ENCODE data around the gene ZFAND3. TPM values are rescaled to one million over a fixed set of nuclear protein-coding genes. Genes with fewer than 3 reads are reported as not detected.

ZFAND3 gene
- total RNA-seq, 1 donor from 2014 or later, result 131 TPM

DNA sequence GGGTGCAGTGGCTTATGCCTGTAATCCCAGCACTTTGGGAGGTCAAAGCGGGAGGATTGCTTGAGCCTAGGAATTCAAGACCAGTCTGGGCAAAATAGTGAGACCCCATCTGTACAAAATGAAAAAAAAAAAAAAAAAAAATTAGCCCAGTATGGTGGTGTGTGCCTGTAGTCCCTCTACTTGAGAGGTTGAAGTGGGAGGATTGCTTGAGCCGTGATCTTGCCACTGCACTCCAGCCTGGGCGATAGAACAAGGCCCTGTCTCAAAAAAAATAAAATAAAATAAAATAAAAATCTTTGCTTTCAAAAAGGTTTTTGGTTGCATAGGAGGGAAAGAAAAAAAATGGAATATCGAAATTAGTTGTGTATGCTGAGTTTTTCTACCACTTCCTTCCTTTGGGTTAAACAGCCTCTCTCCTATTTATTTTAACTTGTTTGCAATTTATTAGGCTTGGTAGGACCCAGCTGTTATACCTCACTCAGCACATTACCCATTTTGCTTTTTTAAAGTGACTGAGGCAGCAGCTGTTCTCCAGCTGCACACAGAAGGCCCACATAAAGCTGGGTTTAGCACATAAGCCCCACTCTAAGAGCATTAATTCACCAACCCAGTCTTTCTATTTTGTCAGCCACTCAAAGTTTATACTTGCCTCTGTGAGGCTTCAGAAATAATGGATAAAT lies 152.3 kb downstream of the ZFAND3 start:
- H3K36me3 ChIP-seq (ENCODE audit: insufficient read depth, low read length), result no peaks in the 10 kb centered on the region
- peaks cover 16% of the 10 kb centered on the region for H3K36me3 Mint-ChIP-seq (ENCODE audit: low read depth, unreplicated experiment)

DNA sequence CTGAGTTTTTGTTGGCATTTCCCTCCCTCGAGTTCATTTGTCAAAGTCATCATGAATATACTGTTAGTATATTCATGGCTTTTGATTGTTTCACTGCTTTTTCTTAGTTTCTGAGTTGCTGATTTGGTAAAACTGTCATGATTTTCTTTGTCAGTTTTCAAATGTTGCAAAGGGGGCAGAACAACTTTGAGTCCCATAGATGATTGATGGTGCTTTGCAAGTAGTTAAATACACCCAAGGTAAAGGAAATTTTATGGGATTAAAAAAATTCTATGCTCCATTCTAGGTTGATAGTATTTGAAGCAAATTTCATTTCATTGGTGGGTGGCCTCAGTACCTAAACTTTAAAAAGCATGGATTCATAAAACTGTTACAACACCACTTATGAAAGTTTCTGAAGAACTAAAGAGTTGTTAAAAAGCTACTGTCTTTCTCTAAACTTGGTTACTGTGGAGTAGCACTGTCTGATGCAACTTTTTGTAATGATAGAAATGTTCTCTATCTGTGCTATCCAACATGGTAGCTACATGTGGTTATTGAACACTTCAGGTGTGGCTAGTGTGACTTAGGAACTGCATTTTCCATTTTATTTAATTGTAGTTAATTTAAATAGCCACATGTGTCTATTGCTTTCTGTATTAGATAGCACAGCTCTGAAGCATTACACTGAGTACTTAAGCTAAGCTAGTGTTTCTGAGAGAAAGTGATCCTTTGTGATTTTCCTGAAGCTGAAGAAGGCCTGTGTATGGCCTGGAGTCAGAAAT lies 153.6 kb downstream of the ZFAND3 start:
- no peak overlapping the region for H3K27ac ChIP-seq (ENCODE audit: low read depth, low read length)
- peaks cover 8% of the 10 kb centered on the region for H3K36me3 Mint-ChIP-seq (ENCODE audit: low read depth, unreplicated experiment)
- H3K4me1 ChIP-seq (ENCODE audit: insufficient read depth, low read length), result no peaks in the 10 kb centered on the region
- H3K4me3 Mint-ChIP-seq (ENCODE audit: unreplicated experiment), result no peak overlapping the region
- peaks cover 2% of the 10 kb centered on the region for H3K9me3 Mint-ChIP-seq (ENCODE audit: unreplicated experiment)
- no peak for DNase-seq (ENCODE audit: low read depth)
- TF ChIP-seq EZH2 (IDR thresholded peaks at IDR 0.05; ENCODE audit: insufficient read depth, low read length) (no peak), CTCF (IDR thresholded peaks at IDR 0.05; ENCODE audit: insufficient read depth, low read depth, low read length) (no peak)
- H3K27me3 Mint-ChIP-seq (ENCODE audit: low read depth, unreplicated experiment), result no peaks in the 10 kb centered on the region
- H3K27me3 ChIP-seq (ENCODE audit: insufficient read depth, low read length), result no peaks in the 10 kb centered on the region
- no peak overlapping the region for H3K4me2 ChIP-seq (ENCODE audit: low read length)
- peaks cover 98% of the 10 kb centered on the region for H3K79me2 ChIP-seq (ENCODE audit: insufficient read depth, low read length)
- peak; percentile 45 for FAIRE-seq
- no peak overlapping the region for H3K9ac ChIP-seq (ENCODE audit: low read length)
- peaks cover 91% of the 10 kb centered on the region for H4K20me1 ChIP-seq (ENCODE audit: insufficient read depth, low read length)
- no peaks in the 10 kb centered on the region for H3K9me3 ChIP-seq (ENCODE audit: insufficient read depth, low read depth, low read length)
- peaks cover 15% of the 10 kb centered on the region for H3K4me1 Mint-ChIP-seq (ENCODE audit: low read depth, unreplicated experiment)
- H3K27ac Mint-ChIP-seq (ENCODE audit: unreplicated experiment), result peak overlapping the region; percentile 47
- H2AFZ ChIP-seq (ENCODE audit: low read depth, low read length), result no peak overlapping the region
- no peaks in the 10 kb centered on the region for H3K36me3 ChIP-seq (ENCODE audit: insufficient read depth, low read length)
- no peak overlapping the region for H3K4me3 ChIP-seq (ENCODE audit: insufficient read depth, low read depth, low read length)

More for the DNA sequence above, 152.3 kb downstream of the ZFAND3 start:
- H3K9me3 ChIP-seq (ENCODE audit: insufficient read depth, low read depth, low read length), result no peaks in the 10 kb centered on the region
- Mint-ChIP-seq H3K27ac (ENCODE audit: unreplicated experiment) (no peak overlapping the region), H3K9me3 (ENCODE audit: unreplicated experiment) (peaks cover 1% of the 10 kb centered on the region), H3K4me1 (ENCODE audit: low read depth, unreplicated experiment) (peaks cover 23% of the 10 kb centered on the region), H3K27me3 (ENCODE audit: low read depth, unreplicated experiment) (no peaks in the 10 kb centered on the region), H3K4me3 (ENCODE audit: unreplicated experiment) (no peak overlapping the region)
- H3K9ac ChIP-seq (ENCODE audit: low read length), result no peak overlapping the region
- no peak overlapping the region for H2AFZ ChIP-seq (ENCODE audit: low read depth, low read length)
- FAIRE-seq, result no peak
- H3K4me2 ChIP-seq (ENCODE audit: low read length), result no peak overlapping the region
- H3K27ac ChIP-seq (ENCODE audit: low read depth, low read length), result no peak overlapping the region
- H3K79me2 ChIP-seq (ENCODE audit: insufficient read depth, low read length), result peaks cover 98% of the 10 kb centered on the region
- DNase-seq (ENCODE audit: low read depth), result no peak
- TF ChIP-seq EZH2 (IDR thresholded peaks at IDR 0.05; ENCODE audit: insufficient read depth, low read length) (no peak), CTCF (IDR thresholded peaks at IDR 0.05; ENCODE audit: insufficient read depth, low read depth, low read length) (no peak)
- H3K4me3 ChIP-seq (ENCODE audit: insufficient read depth, low read depth, low read length), result no peak overlapping the region
- H3K4me1 ChIP-seq (ENCODE audit: insufficient read depth, low read length), result no peaks in the 10 kb centered on the region
- H4K20me1 ChIP-seq (ENCODE audit: insufficient read depth, low read length), result peaks cover 90% of the 10 kb centered on the region
- H3K27me3 ChIP-seq (ENCODE audit: insufficient read depth, low read length), result no peaks in the 10 kb centered on the region

Data from astrocyte (in vitro differentiated cells and primary cell).